ENCODE data around the gene PRKG1. TPM values are rescaled to one million over a fixed set of nuclear protein-coding genes. Genes with fewer than 3 reads are reported as not detected.
A peak's percentile ranks its signal among the peaks of the same experiment; 100 is the strongest.

Gene PRKG1
- total and polyA plus RNA-seq, 8 donors: 1.2 to 9.6 (median 2.9) TPM

GRCh38 chr10:51066231-51066630 lies 8.1 kb upstream of the PRKG1 start:
- intact Hi-C loops (cut with DNase I): no loop called here
- FAIRE-seq: no peak
- Histone ChIP-seq H3K9me3 (no peaks in the 10 kb centered on the region), H3K4me1 (no peaks in the 10 kb centered on the region), H3K27me3 (no peaks in the 10 kb centered on the region), H3K27ac (no peak overlapping the region), H3K36me3 (no peaks in the 10 kb centered on the region), H3K4me3 (no peak overlapping the region)
- 48 to 61% methylated on average over 1 of the region's 1 CpG for WGBS, 2 donors
- DNase-seq: no peak
- ATAC-seq: no peak
- TF ChIP-seq CTCF (IDR thresholded peaks at IDR 0.05): no peak

- Histone ChIP-seq H3K27me3 (no peaks in the 10 kb centered on the region), H3K4me3 (no peak overlapping the region), H3K9me3 (no peaks in the 10 kb centered on the region), H3K27ac (no peak overlapping the region), H3K4me1 (no peaks in the 10 kb centered on the region), H3K36me3 (no peaks in the 10 kb centered on the region)
- intact Hi-C loops (cut with DNase I): no loop called here
- TF ChIP-seq CTCF (IDR thresholded peaks at IDR 0.05): no peak
- ATAC-seq (no peak), DNase-seq (no peak), FAIRE-seq (no peak)
Measured at GRCh38 chr10:51072210-51072609, 2.1 kb upstream of the PRKG1 start.

- no peaks in the 10 kb centered on the region for H3K4me1 ChIP-seq
- ATAC-seq (no peak), DNase-seq (no peak), FAIRE-seq (no peak)
- H3K36me3 ChIP-seq: no peaks in the 10 kb centered on the region
- no peaks in the 10 kb centered on the region for H3K9me3 ChIP-seq
- intact Hi-C loops (cut with DNase I): no loop called here
- peak overlapping the region in 1 of 4 donors; percentile 56 for H3K4me3 ChIP-seq
- 86 to 90% methylated on average over 5 of the region's 5 CpGs for WGBS, 2 donors
- H3K27me3 ChIP-seq: no peaks in the 10 kb centered on the region
- no peak for TF ChIP-seq CTCF (IDR thresholded peaks at IDR 0.05)
- peak overlapping the region in 1 of 4 donors; percentile 72 for H3K27ac ChIP-seq
Measured at GRCh38 chr10:51072921-51073434, 1.3 kb upstream of the PRKG1 start.

- Histone ChIP-seq H3K4me3 (peak overlapping the region; percentile 32 to 56 (median 53)), H3K27me3 (no peaks in the 10 kb centered on the region), H3K27ac (peak overlapping the region; percentile 18 to 72 (median 47)), H3K9me3 (no peaks in the 10 kb centered on the region), H3K4me1 (no peaks in the 10 kb centered on the region), H3K36me3 (no peaks in the 10 kb centered on the region)
- 5 to 6% methylated on average over 48 to 50 of the region's 50 CpGs for WGBS, 2 donors
- peak; percentile 60 to 76 (median 70) for ATAC-seq
- peak; percentile 32 to 78 (median 46) for DNase-seq
- FAIRE-seq: no peak
- TF ChIP-seq CTCF (IDR thresholded peaks at IDR 0.05): no peak
- intact Hi-C loops (cut with DNase I): no loop called here
Measured at GRCh38 chr10:51073453-51074237, 642 bp upstream of the PRKG1 start.
